ENCODE data around the gene MAST3. TPM values are rescaled to one million over a fixed set of nuclear protein-coding genes. Genes with fewer than 3 reads are reported as not detected.

Gene MAST3
- total and polyA plus RNA-seq, 4 donors, result 4.3 to 10.6 (median 6.7) TPM

DNA sequence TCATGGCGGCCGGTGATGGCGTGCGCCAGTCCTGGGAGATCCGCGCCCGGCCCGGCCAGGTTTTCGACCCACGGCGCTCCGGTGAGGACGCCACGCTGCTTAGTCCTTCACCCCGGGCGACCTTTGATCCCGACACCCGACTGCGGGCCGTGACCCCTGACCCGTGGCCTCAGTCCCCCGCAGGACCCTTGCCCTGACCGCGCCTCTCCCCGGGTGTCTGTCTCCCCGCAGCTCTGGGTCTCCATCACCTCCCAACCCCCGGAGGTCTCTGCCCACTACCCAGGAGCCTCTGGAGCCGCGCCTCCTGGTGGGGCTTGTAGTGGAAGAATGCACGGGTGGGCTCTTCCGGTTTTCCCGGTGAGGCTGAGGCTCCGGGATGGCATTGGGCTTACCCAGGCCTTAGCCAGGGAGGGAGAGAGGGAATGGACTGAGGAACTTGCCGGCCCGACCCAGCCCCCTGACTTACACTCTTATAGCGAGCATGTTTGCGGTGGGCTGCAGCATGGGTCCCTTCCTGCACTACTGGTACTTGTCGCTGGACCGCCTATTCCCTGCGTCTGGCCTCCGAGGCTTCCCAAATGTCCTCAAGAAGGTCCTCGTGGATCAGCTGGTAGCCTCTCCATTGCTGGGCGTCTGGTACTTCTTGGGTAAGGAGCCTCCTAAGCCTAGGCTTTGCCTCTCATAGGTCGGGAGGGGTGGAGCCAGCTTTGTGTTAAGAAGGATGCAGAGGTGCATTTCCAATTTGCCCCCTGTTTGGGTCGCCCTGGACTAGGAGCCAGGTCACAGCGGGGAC, 96.0 kb downstream of the MAST3 start:
- Histone ChIP-seq H3K27ac (ENCODE audit: low read depth in 1 of 2, low read length in 2 of 2) (peak overlapping the region; percentile 64 to 70), H3K9ac (ENCODE audit: low read depth in 1 of 2, low read length in 2 of 2) (peak overlapping the region; percentile 1 to 22), H3K4me3 (ENCODE audit: low read depth in 1 of 3, low read length in 3 of 3) (peak overlapping the region; percentile 43 to 87 (median 86)), H3K9me3 (ENCODE audit: control insufficient read depth in 4 of 4, low read length in 3 of 4) (no peaks in the 10 kb centered on the region), H3K36me3 (ENCODE audit: control insufficient read depth in 4 of 4, insufficient read depth in 3 of 4, low read depth in 1 of 4, low read length in 3 of 4) (peaks cover 0 to 8% (median 2%) of the 10 kb centered on the region in 4 donors), H3K27me3 (ENCODE audit: control insufficient read depth in 4 of 4, insufficient read depth in 4 of 4, low read length in 3 of 4) (no peaks in the 10 kb centered on the region), H3K4me1 (ENCODE audit: control insufficient read depth in 4 of 4, insufficient read depth in 4 of 4, low read length in 3 of 4) (peaks cover 7 to 19% (median 14%) of the 10 kb centered on the region in 4 donors)
- WGBS, result 7% methylated on average over 46 of the region's 46 CpGs
- TF ChIP-seq, protein P1, sequence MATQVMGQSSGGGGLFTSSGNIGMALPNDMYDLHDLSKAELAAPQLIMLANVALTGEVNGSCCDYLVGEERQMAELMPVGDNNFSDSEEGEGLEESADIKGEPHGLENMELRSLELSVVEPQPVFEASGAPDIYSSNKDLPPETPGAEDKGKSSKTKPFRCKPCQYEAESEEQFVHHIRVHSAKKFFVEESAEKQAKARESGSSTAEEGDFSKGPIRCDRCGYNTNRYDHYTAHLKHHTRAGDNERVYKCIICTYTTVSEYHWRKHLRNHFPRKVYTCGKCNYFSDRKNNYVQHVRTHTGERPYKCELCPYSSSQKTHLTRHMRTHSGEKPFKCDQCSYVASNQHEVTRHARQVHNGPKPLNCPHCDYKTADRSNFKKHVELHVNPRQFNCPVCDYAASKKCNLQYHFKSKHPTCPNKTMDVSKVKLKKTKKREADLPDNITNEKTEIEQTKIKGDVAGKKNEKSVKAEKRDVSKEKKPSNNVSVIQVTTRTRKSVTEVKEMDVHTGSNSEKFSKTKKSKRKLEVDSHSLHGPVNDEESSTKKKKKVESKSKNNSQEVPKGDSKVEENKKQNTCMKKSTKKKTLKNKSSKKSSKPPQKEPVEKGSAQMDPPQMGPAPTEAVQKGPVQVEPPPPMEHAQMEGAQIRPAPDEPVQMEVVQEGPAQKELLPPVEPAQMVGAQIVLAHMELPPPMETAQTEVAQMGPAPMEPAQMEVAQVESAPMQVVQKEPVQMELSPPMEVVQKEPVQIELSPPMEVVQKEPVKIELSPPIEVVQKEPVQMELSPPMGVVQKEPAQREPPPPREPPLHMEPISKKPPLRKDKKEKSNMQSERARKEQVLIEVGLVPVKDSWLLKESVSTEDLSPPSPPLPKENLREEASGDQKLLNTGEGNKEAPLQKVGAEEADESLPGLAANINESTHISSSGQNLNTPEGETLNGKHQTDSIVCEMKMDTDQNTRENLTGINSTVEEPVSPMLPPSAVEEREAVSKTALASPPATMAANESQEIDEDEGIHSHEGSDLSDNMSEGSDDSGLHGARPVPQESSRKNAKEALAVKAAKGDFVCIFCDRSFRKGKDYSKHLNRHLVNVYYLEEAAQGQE (IDR thresholded peaks at IDR 0.05), result no peak
- no peak for TF ChIP-seq HNF4G (IDR thresholded peaks at IDR 0.05)
- TF ChIP-seq TAF1 (conservative IDR thresholded peaks at IDR 0.05), result no peak
- TF ChIP-seq, protein P2, sequence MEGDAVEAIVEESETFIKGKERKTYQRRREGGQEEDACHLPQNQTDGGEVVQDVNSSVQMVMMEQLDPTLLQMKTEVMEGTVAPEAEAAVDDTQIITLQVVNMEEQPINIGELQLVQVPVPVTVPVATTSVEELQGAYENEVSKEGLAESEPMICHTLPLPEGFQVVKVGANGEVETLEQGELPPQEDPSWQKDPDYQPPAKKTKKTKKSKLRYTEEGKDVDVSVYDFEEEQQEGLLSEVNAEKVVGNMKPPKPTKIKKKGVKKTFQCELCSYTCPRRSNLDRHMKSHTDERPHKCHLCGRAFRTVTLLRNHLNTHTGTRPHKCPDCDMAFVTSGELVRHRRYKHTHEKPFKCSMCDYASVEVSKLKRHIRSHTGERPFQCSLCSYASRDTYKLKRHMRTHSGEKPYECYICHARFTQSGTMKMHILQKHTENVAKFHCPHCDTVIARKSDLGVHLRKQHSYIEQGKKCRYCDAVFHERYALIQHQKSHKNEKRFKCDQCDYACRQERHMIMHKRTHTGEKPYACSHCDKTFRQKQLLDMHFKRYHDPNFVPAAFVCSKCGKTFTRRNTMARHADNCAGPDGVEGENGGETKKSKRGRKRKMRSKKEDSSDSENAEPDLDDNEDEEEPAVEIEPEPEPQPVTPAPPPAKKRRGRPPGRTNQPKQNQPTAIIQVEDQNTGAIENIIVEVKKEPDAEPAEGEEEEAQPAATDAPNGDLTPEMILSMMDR (IDR thresholded peaks at IDR 0.05; ENCODE audit: low read depth, low read length, missing input control), result no peak
- DNase-seq (ENCODE audit: low spot score), result no peak

DNA sequence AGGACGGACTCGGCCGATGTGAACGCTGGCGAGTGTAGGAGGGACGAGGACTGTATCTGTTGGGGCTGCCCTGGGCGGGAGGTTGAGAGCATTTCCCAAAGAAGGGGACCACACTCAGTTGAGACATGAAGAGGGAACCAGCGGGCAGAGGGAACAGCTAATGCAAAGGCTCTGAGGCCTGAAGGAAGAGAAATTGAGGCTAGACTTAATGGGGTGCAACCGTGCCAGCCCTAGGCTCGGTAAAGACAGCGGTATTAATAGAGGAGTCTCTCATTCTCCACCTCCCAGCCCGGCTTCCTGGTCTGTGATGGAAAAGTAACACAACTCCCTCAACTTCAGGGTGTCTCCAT, 96.6 kb downstream of the MAST3 start:
- H3K27ac ChIP-seq (ENCODE audit: low read depth in 1 of 2, low read length in 2 of 2), result no peak overlapping the region
- H3K9me3 ChIP-seq (ENCODE audit: control insufficient read depth in 4 of 4, low read length in 3 of 4), result no peaks in the 10 kb centered on the region
- H3K27me3 ChIP-seq (ENCODE audit: control insufficient read depth in 4 of 4, insufficient read depth in 4 of 4, low read length in 3 of 4), result no peaks in the 10 kb centered on the region
- 78% methylated on average over 12 of the region's 12 CpGs for WGBS
- no peak for DNase-seq (ENCODE audit: low spot score)
- peaks cover 0 to 12% (median 2%) of the 10 kb centered on the region in 4 donors for H3K36me3 ChIP-seq (ENCODE audit: control insufficient read depth in 4 of 4, insufficient read depth in 3 of 4, low read depth in 1 of 4, low read length in 3 of 4)
- peaks cover 7 to 19% (median 14%) of the 10 kb centered on the region in 4 donors for H3K4me1 ChIP-seq (ENCODE audit: control insufficient read depth in 4 of 4, insufficient read depth in 4 of 4, low read length in 3 of 4)
- peak overlapping the region; percentile 43 to 87 (median 86) for H3K4me3 ChIP-seq (ENCODE audit: low read depth in 1 of 3, low read length in 3 of 3)
- no peak overlapping the region for H3K9ac ChIP-seq (ENCODE audit: low read depth in 1 of 2, low read length in 2 of 2)
- TF ChIP-seq, protein P1 (IDR thresholded peaks at IDR 0.05), result no peak
- no peak for TF ChIP-seq RAD21 (IDR thresholded peaks at IDR 0.05)
- TF ChIP-seq, protein P2 (IDR thresholded peaks at IDR 0.05; ENCODE audit: low read depth, low read length, missing input control), result no peak
- TF ChIP-seq HNF4A (conservative IDR thresholded peaks at IDR 0.05), result no peak
- TF ChIP-seq JUND (IDR thresholded peaks at IDR 0.05), result no peak
- no peak for TF ChIP-seq HNF4G (IDR thresholded peaks at IDR 0.05)
- TF ChIP-seq GABPA (IDR thresholded peaks at IDR 0.05 in 1 of 2, conservative IDR thresholded peaks at IDR 0.05 in 1 of 2), result no peak
- TF ChIP-seq RXRA (IDR thresholded peaks at IDR 0.05), result no peak

Data from liver (tissue), 9 donors.